Stimulated activated CD4-positive, alpha-beta T cell treated with anti-CD3 and anti-CD28 coated beads, Interleukin-15, amount 100 ng/mL, for 48 hours (primary cell): ENCODE data around the gene CNTNAP4.

Experiments used
- DNase-seq, 2 donors: peaks; one replicate each; pipeline ENCODE4 v3.0.0-alpha.2; 2020; ENCODE audit warnings: low read depth in 2 of 2

The CNTNAP4 gene

GRCh38 chr16:76303637-76304314 is 26.6 kb downstream of the CNTNAP4 start:
- no peak for DNase-seq

- DNase-seq: no peak
Observed at GRCh38 chr16:76309639-76310335, 32.6 kb downstream of the CNTNAP4 start.

- no peak for DNase-seq
Observed at GRCh38 chr16:76311260-76311659, 34.1 kb downstream of the CNTNAP4 start.

- DNase-seq: no peak
Observed at GRCh38 chr16:76318565-76318964, 41.4 kb downstream of the CNTNAP4 start.

- DNase-seq: no peak
Observed at GRCh38 chr16:76329106-76329505, 51.9 kb downstream of the CNTNAP4 start.

- no peak for DNase-seq
Observed at GRCh38 chr16:76335180-76335974, 58.2 kb downstream of the CNTNAP4 start.

GRCh38 chr16:76336112-76336511 is 58.9 kb downstream of the CNTNAP4 start:
- no peak for DNase-seq

- DNase-seq: no peak
Observed at GRCh38 chr16:76338472-76338871, 61.3 kb downstream of the CNTNAP4 start.

- DNase-seq: no peak
Observed at GRCh38 chr16:76343769-76344168, 66.6 kb downstream of the CNTNAP4 start.

- no peak for DNase-seq
Observed at GRCh38 chr16:76345163-76345661, 68.0 kb downstream of the CNTNAP4 start.

- no peak for DNase-seq
Observed at GRCh38 chr16:76346210-76346609, 69.0 kb downstream of the CNTNAP4 start.

GRCh38 chr16:76351441-76351840 is 74.2 kb downstream of the CNTNAP4 start:
- DNase-seq: no peak

- no peak for DNase-seq
Observed at GRCh38 chr16:76360404-76360803, 83.2 kb downstream of the CNTNAP4 start.

GRCh38 chr16:76370344-76370743 is 93.1 kb downstream of the CNTNAP4 start:
- DNase-seq: no peak

- no peak for DNase-seq
Observed at GRCh38 chr16:76371441-76371840, 94.2 kb downstream of the CNTNAP4 start.

- no peak for DNase-seq
Observed at GRCh38 chr16:76373998-76374397, 96.8 kb downstream of the CNTNAP4 start.

GRCh38 chr16:76376988-76377387 is 99.8 kb downstream of the CNTNAP4 start:
- DNase-seq: no peak

GRCh38 chr16:76378020-76378419 is 100.8 kb downstream of the CNTNAP4 start:
- DNase-seq: no peak

GRCh38 chr16:76381096-76381495 is 103.9 kb downstream of the CNTNAP4 start:
- no peak for DNase-seq

- no peak for DNase-seq
Observed at GRCh38 chr16:76385601-76386230, 108.5 kb downstream of the CNTNAP4 start.

GRCh38 chr16:76386784-76387183 is 109.6 kb downstream of the CNTNAP4 start:
- DNase-seq: no peak

- DNase-seq: no peak
Observed at GRCh38 chr16:76387994-76388393, 110.8 kb downstream of the CNTNAP4 start.
